OCI-LY7 (cell line): ENCODE data around the gene IGSF23.

Source experiments
- CTCF ChIP-seq: fragments of 200-600 bp; sonication (generic); conservative IDR thresholded peaks from 2 replicates; pipeline ENCODE4 v1.5.1; 2014; ENCODE audit warnings: mild to moderate bottlenecking, antibody characterized with exemption, low read length, moderate library complexity, mixed read lengths
- EZH2phosphoT487 ChIP-seq: fragments of 200-600 bp; sonication (generic); IDR thresholded peaks from 2 replicates; pipeline ENCODE4 v1.6.1; 2018; ENCODE audit warnings: low read depth, borderline replicate concordance, mild to moderate bottlenecking, mixed run types, antibody characterized with exemption, low read length, moderate library complexity, mixed read lengths

- no peak for TF ChIP-seq CTCF
- TF ChIP-seq EZH2phosphoT487, result no peak
These were observed 1.5 kb upstream of the IGSF23 start for GRCh38 chr19:44611812-44612295.
